ENCODE data around the gene SORCS1.
"Not testable (repeated sequence)": the region's sequence is repeated elsewhere in the genome, so short reads cannot be mapped to it uniquely, and the experiment has no call there.

SORCS1 gene

GRCh38 chr10:106955133-106955532 is 209.4 kb downstream of the SORCS1 start:
- in situ Hi-C loops (cut with MboI; ENCODE audit: low sequenced_read_pairs), result no loop called here

GRCh38 chr10:106952033-106952432 is 212.5 kb downstream of the SORCS1 start:
- in situ Hi-C loops (cut with MboI; ENCODE audit: low sequenced_read_pairs), result no loop called here

- in situ Hi-C loops (cut with MboI; ENCODE audit: low sequenced_read_pairs), result no loop called here
Observed at GRCh38 chr10:106949680-106950478, 214.6 kb downstream of the SORCS1 start.

- in situ Hi-C loops (cut with MboI; ENCODE audit: low sequenced_read_pairs), result no loop called here
Observed at GRCh38 chr10:106947643-106948042, 216.9 kb downstream of the SORCS1 start.

GRCh38 chr10:106942035-106942662 is 222.4 kb downstream of the SORCS1 start:
- in situ Hi-C loops (cut with MboI; ENCODE audit: low sequenced_read_pairs), result no loop called here

GRCh38 chr10:106941297-106942034 is 223.0 kb downstream of the SORCS1 start:
- in situ Hi-C loops (cut with MboI; ENCODE audit: low sequenced_read_pairs), result no loop called here

- in situ Hi-C loops (cut with MboI; ENCODE audit: low sequenced_read_pairs), result no loop called here
Observed at GRCh38 chr10:106938513-106938912, 226.0 kb downstream of the SORCS1 start.

GRCh38 chr10:106935978-106936451 is 228.5 kb downstream of the SORCS1 start:
- in situ Hi-C loops (cut with MboI; ENCODE audit: low sequenced_read_pairs), result no loop called here

GRCh38 chr10:106931853-106932249 is 232.7 kb downstream of the SORCS1 start:
- in situ Hi-C loops (cut with MboI; ENCODE audit: low sequenced_read_pairs), result no loop called here

GRCh38 chr10:106931159-106931852 is 233.2 kb downstream of the SORCS1 start:
- in situ Hi-C loops (cut with MboI; ENCODE audit: low sequenced_read_pairs), result no loop called here

- in situ Hi-C loops (cut with MboI; ENCODE audit: low sequenced_read_pairs), result no loop called here
Observed at GRCh38 chr10:106930751-106931150, 233.8 kb downstream of the SORCS1 start.

GRCh38 chr10:106929291-106929895 is 235.1 kb downstream of the SORCS1 start:
- in situ Hi-C loops (cut with MboI; ENCODE audit: low sequenced_read_pairs), result no loop called here

- in situ Hi-C loops (cut with MboI; ENCODE audit: low sequenced_read_pairs), result not testable (repeated sequence)
Observed at GRCh38 chr10:106928151-106928550, 236.4 kb downstream of the SORCS1 start.

GRCh38 chr10:106925191-106925590 is 239.3 kb downstream of the SORCS1 start:
- in situ Hi-C loops (cut with MboI; ENCODE audit: low sequenced_read_pairs), result no loop called here

GRCh38 chr10:106920538-106920937 is 244.0 kb downstream of the SORCS1 start:
- in situ Hi-C loops (cut with MboI; ENCODE audit: low sequenced_read_pairs), result no loop called here

- in situ Hi-C loops (cut with MboI; ENCODE audit: low sequenced_read_pairs), result no loop called here
Observed at GRCh38 chr10:106919871-106920282, 244.6 kb downstream of the SORCS1 start.

GRCh38 chr10:106917452-106918055 is 247.0 kb downstream of the SORCS1 start:
- in situ Hi-C loops (cut with MboI; ENCODE audit: low sequenced_read_pairs), result no loop called here

- in situ Hi-C loops (cut with MboI; ENCODE audit: low sequenced_read_pairs), result no loop called here
Observed at GRCh38 chr10:106914016-106914415, 250.5 kb downstream of the SORCS1 start.

- in situ Hi-C loops (cut with MboI; ENCODE audit: low sequenced_read_pairs), result no loop called here
Observed at GRCh38 chr10:106913348-106913747, 251.2 kb downstream of the SORCS1 start.

- in situ Hi-C loops (cut with MboI; ENCODE audit: low sequenced_read_pairs), result no loop called here
Observed at GRCh38 chr10:106911096-106911495, 253.4 kb downstream of the SORCS1 start.

All from HL-60/S4 (cell line).